NT2/D1 (cell line): ENCODE measurements around the gene ABHD17C.

Experiments
- DNase-seq: peaks from one replicate; pipeline ENCODE4 v3.0.0-alpha.2; 2011; ENCODE audit warnings: low read depth, low spot score
- H3K27me3 ChIP-seq: 2 replicates; pipeline ENCODE4 v1.6.0; 2011; ENCODE audit warnings: mild to moderate bottlenecking; ENCODE audit not compliant: insufficient read length, insufficient read depth
- H3K36me3 ChIP-seq: 2 replicates; pipeline ENCODE4 v1.6.1; 2011; ENCODE audit warnings: mild to moderate bottlenecking, low read length, mixed read lengths; ENCODE audit not compliant: insufficient read depth, insufficient read length
- H3K4me1 ChIP-seq: 2 replicates; pipeline ENCODE4 v1.5.1; 2011; ENCODE audit not compliant: insufficient read depth, insufficient read length
- H3K4me3 ChIP-seq: 2 replicates; pipeline ENCODE4 v1.5.1; 2011; ENCODE audit warnings: low read depth; ENCODE audit not compliant: insufficient read length
- H3K9ac ChIP-seq: 2 replicates; pipeline ENCODE4 v1.6.0; 2011; ENCODE audit warnings: low read depth; ENCODE audit not compliant: insufficient read length
- H3K9me3 ChIP-seq: 2 replicates; pipeline ENCODE4 v1.5.1; 2011; ENCODE audit warnings: mild to moderate bottlenecking, low read length; ENCODE audit not compliant: insufficient read depth
- SUZ12 ChIP-seq: IDR thresholded peaks from 2 replicates; pipeline ENCODE4 v1.6.1; 2011; ENCODE audit not compliant: insufficient read length, insufficient read depth; ENCODE audit errors: extremely low read depth
- YY1 ChIP-seq: IDR thresholded peaks from 2 replicates; pipeline ENCODE4 v1.6.1; 2011; ENCODE audit not compliant: insufficient read length, insufficient read depth
- ZNF274 ChIP-seq: IDR thresholded peaks from 2 replicates; pipeline ENCODE4 v1.6.1; 2011; ENCODE audit warnings: mild to moderate bottlenecking, low read depth, low read length

The ABHD17C gene

DNA sequence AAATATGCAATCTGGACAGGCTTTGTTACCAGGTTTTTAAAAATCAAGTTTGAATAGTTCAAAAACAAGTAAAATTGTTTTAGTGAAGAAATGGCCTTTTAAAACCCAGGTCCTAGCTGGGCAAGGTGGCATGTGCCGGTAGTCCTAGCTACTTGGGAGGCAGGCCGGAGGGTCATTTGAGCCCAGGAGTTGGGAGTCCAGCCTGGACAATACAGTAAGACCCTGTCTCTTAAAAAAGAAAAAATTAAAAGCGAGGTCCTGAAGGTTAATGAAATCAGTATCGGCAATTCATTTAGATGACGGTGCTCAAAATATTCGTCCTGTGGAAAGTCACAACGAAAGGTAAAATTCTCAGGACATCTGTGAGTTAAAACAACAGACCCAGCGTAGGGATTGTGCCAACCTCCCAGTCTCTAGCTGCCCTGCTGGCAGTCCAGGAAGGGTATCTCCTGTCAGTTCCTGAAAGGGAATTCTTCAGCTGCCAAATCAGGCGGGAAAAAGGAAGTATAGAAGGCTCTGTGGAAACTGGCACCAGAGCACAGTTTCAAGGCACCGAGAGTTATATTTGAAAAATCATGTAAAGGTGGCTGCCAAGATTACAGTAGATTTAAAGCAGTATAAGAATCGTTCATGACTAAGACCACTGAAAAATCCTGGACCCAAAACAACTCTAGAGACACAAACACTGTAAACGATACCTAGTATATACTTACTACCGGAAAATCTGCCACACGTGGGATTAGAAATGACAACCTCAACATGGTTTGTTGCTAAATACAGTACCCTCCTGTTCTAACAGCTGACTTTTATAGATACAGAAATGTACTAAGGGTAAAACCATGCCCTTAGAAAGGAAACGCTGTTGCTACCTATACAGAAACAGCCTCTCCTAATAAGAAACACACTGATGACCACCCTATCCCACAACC lies 1.2 kb upstream of the ABHD17C start:
- Histone ChIP-seq H3K4me1 (no peaks in the 10 kb centered on the region), H3K36me3 (no peaks in the 10 kb centered on the region), H3K27me3 (peaks cover 33% of the 10 kb centered on the region), H3K9me3 (no peaks in the 10 kb centered on the region), H3K9ac (peak overlapping the region; percentile 77), H3K4me3 (peak overlapping the region; percentile 45)
- TF ChIP-seq SUZ12 (no peak), YY1 (no peak), ZNF274 (no peak)
- no peak for DNase-seq

DNA sequence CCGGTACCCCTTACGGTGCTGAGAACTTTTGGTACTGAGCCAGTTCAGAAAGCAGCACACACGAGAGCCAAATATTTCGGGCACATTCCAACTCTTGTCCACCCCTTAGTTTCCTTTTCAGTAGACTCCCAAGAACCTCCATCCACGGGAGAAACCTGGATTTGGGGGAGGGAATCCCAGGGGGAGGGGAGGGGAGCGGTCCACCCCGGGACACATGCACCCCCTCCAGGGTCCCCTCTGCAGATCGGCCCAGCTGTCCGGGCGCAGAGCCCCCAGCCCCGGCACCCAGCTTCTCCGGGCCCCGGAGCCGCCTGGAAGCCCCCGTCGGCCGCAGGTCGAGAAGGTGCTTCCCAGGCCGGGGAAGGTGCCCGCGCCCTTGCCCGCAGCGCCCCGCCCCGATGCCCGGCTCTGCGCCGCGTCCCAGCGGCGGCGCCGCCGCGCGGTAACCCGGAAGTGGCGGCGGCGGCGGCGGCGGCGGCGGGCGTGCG lies 455 bp upstream of the ABHD17C start:
- H3K9ac ChIP-seq: peak overlapping the region; percentile 77
- H3K4me3 ChIP-seq: peak overlapping the region; percentile 45
- H3K4me1 ChIP-seq: no peaks in the 10 kb centered on the region
- TF ChIP-seq YY1: no peak
- TF ChIP-seq SUZ12: no peak
- TF ChIP-seq ZNF274: no peak
- no peaks in the 10 kb centered on the region for H3K9me3 ChIP-seq
- no peaks in the 10 kb centered on the region for H3K36me3 ChIP-seq
- no peak for DNase-seq
- peaks cover 33% of the 10 kb centered on the region for H3K27me3 ChIP-seq

DNA sequence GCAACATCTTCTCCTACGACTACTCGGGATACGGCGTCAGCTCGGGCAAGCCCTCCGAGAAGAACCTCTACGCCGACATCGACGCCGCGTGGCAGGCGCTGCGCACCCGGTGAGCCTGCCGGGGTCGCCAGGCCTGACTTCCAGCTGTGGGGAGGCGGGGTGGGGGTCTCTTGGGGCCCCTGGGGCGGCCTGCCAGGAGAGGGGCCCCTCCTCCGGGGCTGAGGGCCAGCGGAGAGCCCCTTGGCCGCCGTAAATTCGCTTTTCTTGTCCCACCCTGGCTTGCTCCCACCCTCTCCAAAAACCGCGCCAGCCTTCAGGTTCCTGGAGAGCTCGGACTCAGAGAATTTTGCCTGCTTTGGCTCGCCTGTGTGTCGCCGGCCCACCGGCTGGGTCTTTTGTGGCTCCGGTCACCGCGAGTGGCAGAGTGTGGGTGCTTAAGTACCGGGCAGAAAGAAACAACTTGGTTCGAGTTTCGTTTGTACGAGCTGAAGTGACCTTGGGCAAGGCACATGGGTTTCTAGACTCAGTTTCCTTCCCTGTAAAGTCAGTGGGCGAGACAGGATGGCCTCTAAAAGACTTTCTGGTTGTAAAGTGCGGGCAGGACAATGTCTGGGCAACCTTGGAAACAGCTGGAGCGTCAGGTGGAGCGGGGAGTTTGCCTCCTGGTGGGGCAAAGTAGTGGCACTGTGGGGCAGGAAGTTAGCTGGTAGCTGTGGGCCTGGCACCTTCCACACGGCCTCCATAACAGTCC lies 976 bp downstream of the ABHD17C start:
- TF ChIP-seq YY1 (no peak), SUZ12 (peak; percentile 12), ZNF274 (no peak)
- Histone ChIP-seq H3K4me1 (no peaks in the 10 kb centered on the region), H3K4me3 (peak overlapping the region; percentile 80), H3K9me3 (no peaks in the 10 kb centered on the region), H3K36me3 (no peaks in the 10 kb centered on the region), H3K27me3 (peaks cover 33% of the 10 kb centered on the region), H3K9ac (peak overlapping the region; percentile 85)
- DNase-seq: no peak

DNA sequence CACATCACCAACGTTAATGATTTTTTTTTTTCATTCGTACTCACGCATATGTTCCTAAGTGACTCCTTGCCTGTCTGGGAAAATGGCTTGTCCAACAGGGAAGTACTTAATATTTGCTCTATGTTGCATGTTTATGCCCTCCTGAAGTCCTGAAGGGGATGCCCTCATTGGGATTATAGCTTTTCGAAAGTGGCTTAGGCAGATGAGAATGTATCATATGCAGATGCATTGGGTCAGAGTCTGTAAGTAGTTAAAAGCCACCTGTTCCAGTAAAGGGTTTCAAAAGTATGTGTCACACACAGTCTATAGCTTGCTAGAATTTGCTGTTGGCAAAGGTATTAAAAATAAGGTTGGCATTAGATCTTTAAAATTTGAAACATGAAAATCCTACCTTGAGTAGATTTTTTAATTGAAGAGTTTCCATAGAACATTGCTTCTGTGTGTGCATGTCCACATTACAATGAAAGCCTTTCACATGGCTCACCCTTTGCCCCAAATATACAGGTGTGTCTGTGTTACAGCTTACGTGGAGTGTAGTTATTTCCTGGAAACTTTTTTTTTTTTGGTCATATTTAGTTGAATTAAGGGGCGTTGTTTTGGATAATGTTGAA lies 2.1 kb downstream of the ABHD17C start:
- H3K36me3 ChIP-seq: no peaks in the 10 kb centered on the region
- no peak overlapping the region for H3K4me3 ChIP-seq
- H3K27me3 ChIP-seq: peaks cover 33% of the 10 kb centered on the region
- no peak overlapping the region for H3K9ac ChIP-seq
- no peaks in the 10 kb centered on the region for H3K4me1 ChIP-seq
- no peaks in the 10 kb centered on the region for H3K9me3 ChIP-seq
- DNase-seq: no peak
- TF ChIP-seq YY1: no peak
- no peak for TF ChIP-seq ZNF274
- no peak for TF ChIP-seq SUZ12

DNA sequence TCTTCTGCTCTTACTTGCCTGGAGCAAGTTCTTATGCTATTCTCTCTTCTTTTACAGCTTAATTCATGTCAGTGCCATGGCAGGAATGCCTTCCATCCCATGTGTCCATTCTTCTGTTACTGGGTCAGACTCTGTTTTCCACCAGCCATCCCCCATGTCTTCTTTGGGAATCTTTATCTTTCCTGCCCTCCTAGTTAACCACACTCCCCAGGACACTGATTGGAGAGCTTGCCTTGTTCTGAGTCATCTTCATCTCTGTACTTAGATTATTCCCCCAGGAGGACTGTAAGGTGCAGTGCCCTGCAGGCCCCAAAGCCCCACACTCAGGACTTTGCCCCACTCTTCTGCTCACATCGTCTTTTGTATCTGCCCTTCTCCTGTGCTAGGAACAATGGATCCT lies 3.6 kb downstream of the ABHD17C start:
- no peaks in the 10 kb centered on the region for H3K9me3 ChIP-seq
- no peaks in the 10 kb centered on the region for H3K4me1 ChIP-seq
- H3K9ac ChIP-seq: no peak overlapping the region
- TF ChIP-seq ZNF274: no peak
- no peak for TF ChIP-seq SUZ12
- no peak for TF ChIP-seq YY1
- no peak for DNase-seq
- H3K27me3 ChIP-seq: peaks cover 31% of the 10 kb centered on the region
- no peak overlapping the region for H3K4me3 ChIP-seq
- H3K36me3 ChIP-seq: no peaks in the 10 kb centered on the region

DNA sequence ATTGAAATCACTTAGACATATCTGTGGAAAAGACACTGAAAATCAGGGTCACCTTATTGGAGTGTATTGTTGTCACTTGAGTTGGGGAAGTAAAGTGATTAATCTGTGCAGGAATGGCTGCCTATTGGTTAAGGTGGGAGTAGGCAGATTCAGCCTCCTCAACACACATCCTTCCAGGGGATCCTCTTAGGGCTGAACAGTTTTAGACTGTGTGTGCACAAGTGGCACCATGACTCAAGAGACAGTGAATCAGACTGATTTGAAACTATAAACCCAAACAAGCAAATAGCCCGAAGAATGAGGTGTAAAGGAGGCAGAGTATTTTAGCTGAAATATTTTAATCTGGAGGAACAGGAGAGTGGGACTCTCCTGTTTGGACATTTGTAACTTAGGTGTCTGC lies 4.9 kb downstream of the ABHD17C start:
- TF ChIP-seq ZNF274 (no peak), YY1 (no peak), SUZ12 (no peak)
- Histone ChIP-seq H3K4me1 (no peaks in the 10 kb centered on the region), H3K9me3 (no peaks in the 10 kb centered on the region), H3K36me3 (no peaks in the 10 kb centered on the region), H3K4me3 (no peak overlapping the region), H3K9ac (no peak overlapping the region), H3K27me3 (peaks cover 22% of the 10 kb centered on the region)
- DNase-seq: no peak
